Keratinocyte (primary cell): ENCODE data around the gene FBXW2.

Experiments used
- EZH2 ChIP-seq: IDR thresholded peaks from one replicate; pipeline ENCODE4 v1.6.1; 2012; ENCODE audit warnings: inconsistent platforms, mild to moderate bottlenecking, low read length, moderate library complexity
- TF ChIP-seq, protein P1 (sequence below), 3 experiments: IDR thresholded peaks in 1 of 3; conservative IDR thresholded peaks in 1 of 3; optimal IDR thresholded peaks in 1 of 3; 2 replicates in 2 of 3; 3 replicates in 1 of 3; pipeline versions ENCODE3 to v1.5.1; 2011; ENCODE audit warnings: low read length in 3 of 3, mild to moderate bottlenecking in 3 of 3, moderate library complexity in 2 of 3, control low read depth in 1 of 3, inconsistent platforms in 1 of 3; ENCODE audit not compliant: insufficient read depth in 2 of 3; ENCODE audit errors: extremely low read depth in 1 of 3

DNA sequence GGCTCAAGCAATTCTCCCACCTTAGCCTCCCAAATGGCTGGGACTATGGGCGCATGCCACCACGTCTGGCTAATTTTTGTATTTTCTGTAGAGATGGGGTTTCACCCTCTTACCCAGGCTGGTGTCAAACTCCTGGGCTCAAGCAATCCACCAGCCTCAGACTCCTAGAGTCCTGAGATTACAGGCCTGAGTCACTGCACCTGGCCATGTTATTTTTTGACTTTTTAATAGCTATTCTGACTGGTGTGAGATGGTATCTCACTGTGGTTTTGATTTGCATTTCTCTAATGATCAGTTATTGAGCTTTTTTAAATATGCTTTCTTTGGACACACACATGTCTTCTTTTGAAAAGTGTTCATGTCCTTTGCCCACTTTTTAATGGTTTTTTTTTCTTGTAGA, 38.2 kb downstream of the FBXW2 start:
- TF ChIP-seq, protein P1, sequence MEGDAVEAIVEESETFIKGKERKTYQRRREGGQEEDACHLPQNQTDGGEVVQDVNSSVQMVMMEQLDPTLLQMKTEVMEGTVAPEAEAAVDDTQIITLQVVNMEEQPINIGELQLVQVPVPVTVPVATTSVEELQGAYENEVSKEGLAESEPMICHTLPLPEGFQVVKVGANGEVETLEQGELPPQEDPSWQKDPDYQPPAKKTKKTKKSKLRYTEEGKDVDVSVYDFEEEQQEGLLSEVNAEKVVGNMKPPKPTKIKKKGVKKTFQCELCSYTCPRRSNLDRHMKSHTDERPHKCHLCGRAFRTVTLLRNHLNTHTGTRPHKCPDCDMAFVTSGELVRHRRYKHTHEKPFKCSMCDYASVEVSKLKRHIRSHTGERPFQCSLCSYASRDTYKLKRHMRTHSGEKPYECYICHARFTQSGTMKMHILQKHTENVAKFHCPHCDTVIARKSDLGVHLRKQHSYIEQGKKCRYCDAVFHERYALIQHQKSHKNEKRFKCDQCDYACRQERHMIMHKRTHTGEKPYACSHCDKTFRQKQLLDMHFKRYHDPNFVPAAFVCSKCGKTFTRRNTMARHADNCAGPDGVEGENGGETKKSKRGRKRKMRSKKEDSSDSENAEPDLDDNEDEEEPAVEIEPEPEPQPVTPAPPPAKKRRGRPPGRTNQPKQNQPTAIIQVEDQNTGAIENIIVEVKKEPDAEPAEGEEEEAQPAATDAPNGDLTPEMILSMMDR (optimal IDR thresholded peaks at IDR 0.05 in 1 of 3, IDR thresholded peaks at IDR 0.05 in 1 of 3, conservative IDR thresholded peaks at IDR 0.05 in 1 of 3; ENCODE audit: extremely low read depth in 1 of 3, insufficient read depth in 2 of 3, low read length in 3 of 3): no peak
- TF ChIP-seq EZH2: no peak
